Measurements from ENCODE around the gene SLAMF9.

Gene SLAMF9

GRCh38 chr1:159938211-159938852, 15.7 kb downstream of the SLAMF9 start:
- DNase-seq, result no peak

GRCh38 chr1:159937054-159937750, 16.8 kb downstream of the SLAMF9 start:
- DNase-seq, result no peak
- in situ Hi-C loops (cut with HindIII; ENCODE audit: low pct_ligation_motif_present, low pct_unique_long_range_greater_than_20kb, low sequenced_read_pairs), result loop anchor here (10.0 kb wide), 1 partner anchor 68 kb away; no protein-coding TSS in a partner anchor

More at GRCh38 chr1:159938211-159938852, 15.7 kb downstream of the SLAMF9 start:
- in situ Hi-C loops (cut with HindIII; ENCODE audit: low pct_ligation_motif_present, low pct_unique_long_range_greater_than_20kb, low sequenced_read_pairs), result loop anchor here (10.0 kb wide), 1 partner anchor 66 kb away; no protein-coding TSS in a partner anchor

GRCh38 chr1:159936273-159936904, 17.6 kb downstream of the SLAMF9 start:
- in situ Hi-C loops (cut with HindIII; ENCODE audit: low pct_ligation_motif_present, low pct_unique_long_range_greater_than_20kb, low sequenced_read_pairs), result loop anchor here (10.0 kb wide), 1 partner anchor 68 kb away; no protein-coding TSS in a partner anchor
- DNase-seq, result peak; percentile 71

- in situ Hi-C loops (cut with HindIII; ENCODE audit: low pct_ligation_motif_present, low pct_unique_long_range_greater_than_20kb, low sequenced_read_pairs), result loop anchor here (10.0 kb wide), 1 partner anchor 69 kb away; no protein-coding TSS in a partner anchor
- peak; percentile 24 for DNase-seq
Measured at GRCh38 chr1:159935719-159936272, 18.2 kb downstream of the SLAMF9 start.

DNA sequence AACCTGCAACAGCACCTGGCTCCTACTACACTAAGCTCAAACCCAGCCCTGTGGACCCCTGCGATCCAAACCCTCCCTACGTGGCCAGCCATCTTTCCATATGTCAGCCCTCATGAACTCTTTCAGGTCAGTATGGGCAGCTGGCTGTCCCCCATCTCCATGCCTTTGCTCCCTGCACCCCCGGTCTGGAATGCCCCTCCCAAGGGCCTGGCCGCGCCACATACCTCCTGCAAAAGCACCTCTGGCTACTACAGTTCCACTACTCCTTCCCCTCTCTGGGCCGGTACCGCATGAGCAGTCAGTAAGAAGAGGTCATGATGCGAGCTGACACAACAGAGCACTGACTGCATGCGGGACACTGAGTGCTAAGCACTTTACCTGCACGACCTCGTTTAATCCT, 18.7 kb downstream of the SLAMF9 start:
- DNase-seq, result no peak
- in situ Hi-C loops (cut with HindIII; ENCODE audit: low pct_ligation_motif_present, low pct_unique_long_range_greater_than_20kb, low sequenced_read_pairs), result loop anchor here (10.0 kb wide), 1 partner anchor 69 kb away; no protein-coding TSS in a partner anchor

GRCh38 chr1:159934136-159935039, 19.6 kb downstream of the SLAMF9 start:
- in situ Hi-C loops (cut with HindIII; ENCODE audit: low pct_ligation_motif_present, low pct_unique_long_range_greater_than_20kb, low sequenced_read_pairs), result loop anchor here (10.0 kb wide), 1 partner anchor 70 kb away; no protein-coding TSS in a partner anchor
- no peak for DNase-seq

GRCh38 chr1:159933347-159933746, 20.7 kb downstream of the SLAMF9 start:
- no peak for DNase-seq
- in situ Hi-C loops (cut with HindIII; ENCODE audit: low pct_ligation_motif_present, low pct_unique_long_range_greater_than_20kb, low sequenced_read_pairs), result loop anchor here (10.0 kb wide), 1 partner anchor 71 kb away; no protein-coding TSS in a partner anchor

DNA sequence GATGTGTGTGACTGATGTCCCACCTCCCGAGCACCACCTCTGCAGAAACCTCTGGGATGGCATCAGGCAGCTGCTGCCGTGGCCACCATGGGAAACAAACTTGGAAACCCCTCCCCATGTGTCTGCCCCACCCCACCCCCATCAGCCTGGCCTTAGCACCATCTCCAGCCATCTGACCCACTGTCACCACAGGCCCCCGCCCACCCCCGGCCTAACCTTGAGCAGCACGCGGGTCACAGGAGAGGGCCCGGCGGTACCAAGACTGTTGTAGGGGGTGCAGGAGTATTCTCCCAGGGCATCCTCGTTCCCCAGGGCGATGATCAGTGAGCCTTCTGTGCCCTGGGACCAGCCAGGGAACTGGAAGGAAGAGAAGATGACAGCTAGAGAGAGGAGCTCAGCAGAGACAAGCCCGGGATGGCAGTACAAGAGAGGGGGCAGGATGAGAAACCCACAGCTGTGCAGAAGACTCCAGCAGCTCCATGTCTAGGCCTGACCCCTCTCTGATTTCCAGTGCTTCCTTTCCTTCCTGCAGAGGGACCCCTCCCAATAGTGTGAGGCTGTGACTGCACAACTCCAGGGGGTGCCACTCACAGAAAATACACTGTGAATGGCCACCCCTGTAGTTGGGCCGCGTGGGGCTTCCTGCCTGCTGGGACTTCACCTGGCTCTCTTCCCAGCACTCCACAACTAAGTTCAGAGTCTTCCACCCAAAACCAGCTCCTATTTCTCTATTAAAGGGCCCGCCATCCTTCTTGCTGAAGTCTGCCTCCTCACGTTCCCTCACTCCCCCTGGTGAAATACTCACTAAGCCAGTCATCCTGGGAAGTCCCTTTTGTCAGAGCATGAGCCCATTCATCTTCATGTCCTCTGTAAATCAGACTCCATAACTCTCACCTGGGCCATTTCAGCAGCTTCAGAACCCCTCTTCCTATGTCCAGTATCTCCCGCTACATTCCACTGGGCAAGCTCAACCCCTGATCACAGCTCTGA, 21.4 kb downstream of the SLAMF9 start:
- DNase-seq, result no peak
- in situ Hi-C loops (cut with HindIII; ENCODE audit: low pct_ligation_motif_present, low pct_unique_long_range_greater_than_20kb, low sequenced_read_pairs), result loop anchor here (10.0 kb wide), 1 partner anchor 72 kb away; no protein-coding TSS in a partner anchor

GRCh38 chr1:159931795-159932173, 22.3 kb downstream of the SLAMF9 start:
- no peak for DNase-seq
- in situ Hi-C loops (cut with HindIII; ENCODE audit: low pct_ligation_motif_present, low pct_unique_long_range_greater_than_20kb, low sequenced_read_pairs), result loop anchor here (10.0 kb wide), 1 partner anchor 73 kb away; no protein-coding TSS in a partner anchor

DNA sequence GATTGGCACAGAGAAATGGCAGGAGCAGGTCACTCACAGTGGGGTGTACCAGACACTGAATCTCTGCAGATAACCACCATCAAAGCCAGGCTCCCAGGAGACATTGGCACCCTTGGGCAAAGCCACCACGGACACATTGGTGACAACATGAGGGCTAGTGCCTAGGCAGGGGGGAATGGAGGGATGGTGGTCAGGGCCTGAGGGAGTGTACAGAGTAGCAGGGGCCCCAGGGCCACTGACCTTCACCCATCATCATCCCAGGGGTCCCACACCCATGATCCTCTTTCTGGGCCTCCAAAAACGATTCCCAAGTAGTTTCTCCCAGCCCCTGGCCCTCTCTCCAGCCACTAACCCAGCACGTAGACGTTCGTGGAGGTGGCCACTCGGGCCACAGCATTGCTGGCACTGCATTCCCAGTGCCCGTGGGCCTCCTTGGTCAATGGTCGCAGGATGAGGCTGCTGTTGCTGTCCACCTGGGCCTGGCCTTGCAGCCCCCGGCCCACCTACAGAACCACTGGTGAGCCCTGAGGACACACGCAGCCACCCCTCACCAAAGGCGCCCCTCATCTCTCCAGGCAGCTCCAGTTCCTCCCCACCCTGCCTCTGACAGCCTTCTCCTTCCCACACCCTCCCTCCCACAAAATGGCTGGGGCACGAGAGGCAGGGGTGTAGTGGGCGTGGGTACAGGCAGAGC, 22.8 kb downstream of the SLAMF9 start:
- in situ Hi-C loops (cut with HindIII; ENCODE audit: low pct_ligation_motif_present, low pct_unique_long_range_greater_than_20kb, low sequenced_read_pairs), result loop anchor here (10.0 kb wide), 1 partner anchor 74 kb away; no protein-coding TSS in a partner anchor

GRCh38 chr1:159930634-159931033, 23.4 kb downstream of the SLAMF9 start:
- DNase-seq, result no peak
- in situ Hi-C loops (cut with HindIII; ENCODE audit: low pct_ligation_motif_present, low pct_unique_long_range_greater_than_20kb, low sequenced_read_pairs), result loop anchor here (10.0 kb wide), 1 partner anchor 74 kb away; no protein-coding TSS in a partner anchor

More for the DNA sequence above, 22.8 kb downstream of the SLAMF9 start:
- no peak for DNase-seq

DNA sequence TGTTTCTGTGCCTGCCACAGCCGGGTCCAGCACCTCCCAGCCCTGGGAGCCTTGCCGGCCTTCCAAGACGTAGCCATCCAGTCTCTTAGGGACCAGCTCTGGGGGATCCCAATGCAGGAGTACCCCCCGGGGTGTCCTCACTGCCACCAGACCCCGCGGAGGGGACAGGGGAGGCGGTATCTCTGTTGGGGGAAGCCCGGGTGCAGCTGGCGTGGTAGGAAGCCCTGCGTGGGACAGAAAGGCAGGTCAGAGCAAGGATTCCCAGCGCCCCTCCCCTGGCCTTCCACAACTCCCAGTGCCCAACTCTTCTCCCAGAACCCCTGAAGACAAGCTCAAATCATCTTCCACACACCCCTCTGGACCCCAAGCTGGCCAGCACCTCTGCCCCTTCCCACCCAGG, 23.8 kb downstream of the SLAMF9 start:
- in situ Hi-C loops (cut with HindIII; ENCODE audit: low pct_ligation_motif_present, low pct_unique_long_range_greater_than_20kb, low sequenced_read_pairs), result loop anchor here (10.0 kb wide), 1 partner anchor 75 kb away; no protein-coding TSS in a partner anchor
- DNase-seq, result no peak

DNA sequence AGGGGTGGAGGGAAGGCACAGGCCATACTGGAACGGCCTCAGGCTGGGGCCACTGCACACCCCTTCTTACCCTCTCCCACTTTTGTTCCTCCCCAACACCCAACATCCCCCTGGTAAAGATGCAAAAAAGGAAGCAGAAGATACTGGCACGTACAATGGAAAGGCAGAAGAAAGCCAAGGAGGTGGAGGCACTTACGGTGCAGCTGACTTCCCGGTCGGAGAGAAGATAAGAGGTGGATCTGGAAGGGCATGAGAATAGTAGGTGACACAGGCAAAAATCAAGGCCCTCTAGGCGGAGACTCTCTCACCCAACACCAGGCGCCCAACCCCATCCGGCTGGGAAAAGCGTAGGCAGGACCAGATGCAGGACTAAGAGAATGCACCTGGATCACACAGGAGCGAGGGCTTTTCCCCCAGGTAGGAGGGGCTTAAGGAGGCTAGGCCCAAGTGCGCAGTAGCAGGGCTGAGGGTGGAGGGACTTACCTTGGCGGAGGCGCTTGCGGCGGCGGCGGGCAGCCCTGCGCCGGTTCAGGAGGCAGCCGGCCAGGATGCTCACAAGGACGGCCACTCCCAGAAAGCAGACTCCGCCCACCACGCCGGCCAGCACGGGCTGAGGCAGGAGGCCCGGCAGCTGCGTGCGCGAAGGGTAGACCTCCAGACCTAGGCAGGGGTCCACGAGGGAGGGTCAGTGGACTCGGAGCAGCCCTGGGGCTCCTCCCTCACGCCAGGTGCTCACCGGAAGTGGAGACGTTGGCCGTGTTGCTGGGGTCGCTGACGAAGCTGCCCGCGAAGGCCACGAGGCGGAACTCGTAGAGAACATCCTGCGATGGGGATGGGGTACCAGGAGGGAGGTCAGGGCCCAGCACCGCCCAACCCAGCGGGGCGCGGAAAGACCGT, 24.6 kb downstream of the SLAMF9 start:
- DNase-seq, result no peak
- in situ Hi-C loops (cut with HindIII; ENCODE audit: low pct_ligation_motif_present, low pct_unique_long_range_greater_than_20kb, low sequenced_read_pairs), result loop anchor here (10.0 kb wide), 1 partner anchor 75 kb away; no protein-coding TSS in a partner anchor

DNA sequence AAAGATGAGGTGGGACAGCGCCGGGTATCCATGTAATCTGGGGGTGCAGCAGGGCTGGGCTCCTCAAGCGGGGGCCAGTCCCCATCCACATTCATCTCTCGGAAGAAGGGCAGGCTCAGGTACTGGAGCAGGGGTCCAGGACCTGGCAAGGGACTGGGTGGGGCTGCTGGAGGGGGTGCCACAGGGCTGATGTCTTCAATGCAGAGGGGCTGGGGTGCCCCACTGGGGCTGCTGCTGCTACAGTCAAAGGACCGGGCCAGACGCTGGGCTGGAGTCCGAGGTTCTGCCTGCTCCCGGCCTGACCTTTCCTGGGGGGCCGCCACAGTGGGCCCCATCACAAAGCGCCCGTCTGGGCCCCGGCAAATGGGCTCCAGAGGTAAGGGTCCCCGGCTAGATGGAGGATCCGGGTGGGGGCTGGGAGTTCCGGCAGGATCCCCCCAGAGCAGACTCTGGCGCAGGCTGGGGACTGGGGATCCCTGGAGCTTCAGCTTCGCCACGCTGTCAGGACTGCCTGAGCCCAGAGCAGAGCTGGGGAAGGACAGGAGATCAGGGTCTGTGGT, 25.5 kb downstream of the SLAMF9 start:
- DNase-seq, result no peak
- in situ Hi-C loops (cut with HindIII; ENCODE audit: low pct_ligation_motif_present, low pct_unique_long_range_greater_than_20kb, low sequenced_read_pairs), result no loop called here
